NT2/D1 (cell line): Measurements from ENCODE around the gene FHAD1.

Source experiments
- YY1 ChIP-seq: IDR thresholded peaks from 2 replicates; pipeline ENCODE4 v1.6.1; 2011; ENCODE audit not compliant: insufficient read length, insufficient read depth
- ZNF274 ChIP-seq: IDR thresholded peaks from 2 replicates; pipeline ENCODE4 v1.6.1; 2011; ENCODE audit warnings: mild to moderate bottlenecking, low read depth, low read length

DNA sequence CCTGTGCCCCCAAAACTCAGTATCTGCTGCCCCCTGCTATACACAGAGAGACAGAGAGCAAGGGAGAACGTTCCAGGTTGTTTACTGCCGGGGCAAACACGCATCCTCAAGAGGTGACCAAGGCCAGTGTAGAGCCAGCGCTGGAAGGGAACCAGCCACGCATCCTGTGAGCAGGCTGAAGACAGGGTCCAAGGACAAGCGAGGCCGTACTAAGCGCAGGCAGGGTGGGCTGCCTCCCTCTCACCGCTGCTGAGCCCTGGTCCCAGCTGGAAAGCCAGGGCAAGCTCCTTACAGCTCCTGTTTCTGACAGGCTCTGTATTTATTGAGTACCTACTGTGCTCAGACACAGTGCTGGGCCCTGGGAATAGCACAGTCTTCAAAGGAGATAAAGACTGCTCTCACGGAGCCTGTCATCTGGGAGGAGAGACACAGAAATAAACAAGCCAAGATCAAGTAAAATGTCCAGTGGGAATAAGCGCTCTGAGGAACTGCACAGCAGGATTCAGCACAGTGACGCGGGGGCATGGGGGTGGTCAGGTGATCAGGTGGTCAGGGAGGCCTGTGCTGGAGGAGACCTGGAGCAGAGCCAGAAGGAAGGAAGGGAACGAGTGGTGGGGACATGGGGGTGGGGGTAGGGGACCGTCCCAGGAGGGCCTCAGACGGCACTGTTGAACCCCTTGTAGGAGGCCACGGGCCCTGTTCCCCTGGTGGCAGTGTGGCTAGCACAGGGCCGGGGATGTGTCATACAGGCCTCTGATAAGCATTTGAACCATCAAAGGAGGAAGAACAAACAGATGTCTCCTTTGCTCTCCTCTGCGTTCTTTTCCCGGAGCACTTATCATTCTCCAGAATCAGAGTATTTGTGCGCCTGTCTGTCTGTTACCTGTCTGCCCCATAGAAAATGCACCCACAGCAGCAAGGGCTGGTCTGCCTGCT is 124.9 kb downstream of the FHAD1 start:
- TF ChIP-seq ZNF274 (no peak), YY1 (no peak)
